A204.1 (cell line): Measurements from ENCODE around the gene S100A4.

ENCODE experiments used
- FAIRE-seq: peaks from 2 replicates; lab custom pipeline; 2012; peaks lifted over from hg19 to GRCh38; lab: Jason Lieb, UNC

The S100A4 gene

GRCh38 chr1:153546796-153547559 lies 1.4 kb upstream of the S100A4 start:
- FAIRE-seq = no peak

GRCh38 chr1:153546371-153546770 lies 765 bp upstream of the S100A4 start:
- FAIRE-seq = no peak

DNA sequence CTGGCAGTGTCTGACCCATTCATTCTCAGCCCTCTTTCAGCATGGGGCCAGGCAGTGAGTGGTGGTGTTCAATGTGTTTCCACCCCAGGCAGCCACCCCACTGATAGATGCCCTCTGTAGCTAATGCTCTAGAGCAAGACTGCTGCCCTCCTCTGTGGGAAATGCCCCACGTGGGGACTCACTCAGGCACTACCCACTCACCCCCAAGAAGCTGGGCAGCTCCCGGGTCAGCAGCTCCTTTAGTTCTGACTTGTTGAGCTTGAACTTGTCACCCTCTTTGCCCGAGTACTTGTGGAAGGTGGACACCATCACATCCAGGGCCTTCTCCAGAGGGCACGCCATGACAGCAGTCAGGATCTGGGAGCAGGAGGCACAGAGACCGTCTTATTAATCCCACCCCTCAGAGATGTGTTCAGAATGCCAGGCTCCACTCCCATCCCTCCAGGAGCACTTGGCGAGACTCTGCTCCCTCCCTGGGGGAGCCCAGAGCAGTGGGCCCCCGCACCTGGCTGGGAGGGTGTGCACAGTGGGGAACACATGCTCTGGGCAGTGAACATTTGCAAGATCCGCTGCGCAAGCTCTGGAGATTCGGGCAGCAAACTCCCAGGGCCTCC lies 1.0 kb downstream of the S100A4 start:
- FAIRE-seq = no peak

DNA sequence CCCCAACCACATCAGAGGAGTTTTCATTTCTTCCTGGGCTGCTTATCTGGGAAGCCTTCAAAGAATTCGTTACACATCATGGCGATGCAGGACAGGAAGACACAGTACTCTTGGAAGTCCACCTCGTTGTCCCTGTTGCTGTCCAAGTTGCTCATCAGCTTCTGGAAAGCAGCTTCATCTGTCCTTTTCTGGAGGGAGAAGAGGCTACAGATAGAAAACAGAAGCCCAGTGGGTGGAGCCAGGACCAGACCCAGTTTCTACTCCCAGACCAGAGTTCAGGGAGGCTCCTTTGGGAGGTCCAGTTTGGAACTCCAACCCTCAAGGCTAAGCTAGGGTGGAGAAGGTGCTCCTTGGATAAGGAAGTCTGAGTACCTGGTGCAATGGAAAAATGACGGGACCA lies 1.9 kb downstream of the S100A4 start:
- FAIRE-seq = no peak

DNA sequence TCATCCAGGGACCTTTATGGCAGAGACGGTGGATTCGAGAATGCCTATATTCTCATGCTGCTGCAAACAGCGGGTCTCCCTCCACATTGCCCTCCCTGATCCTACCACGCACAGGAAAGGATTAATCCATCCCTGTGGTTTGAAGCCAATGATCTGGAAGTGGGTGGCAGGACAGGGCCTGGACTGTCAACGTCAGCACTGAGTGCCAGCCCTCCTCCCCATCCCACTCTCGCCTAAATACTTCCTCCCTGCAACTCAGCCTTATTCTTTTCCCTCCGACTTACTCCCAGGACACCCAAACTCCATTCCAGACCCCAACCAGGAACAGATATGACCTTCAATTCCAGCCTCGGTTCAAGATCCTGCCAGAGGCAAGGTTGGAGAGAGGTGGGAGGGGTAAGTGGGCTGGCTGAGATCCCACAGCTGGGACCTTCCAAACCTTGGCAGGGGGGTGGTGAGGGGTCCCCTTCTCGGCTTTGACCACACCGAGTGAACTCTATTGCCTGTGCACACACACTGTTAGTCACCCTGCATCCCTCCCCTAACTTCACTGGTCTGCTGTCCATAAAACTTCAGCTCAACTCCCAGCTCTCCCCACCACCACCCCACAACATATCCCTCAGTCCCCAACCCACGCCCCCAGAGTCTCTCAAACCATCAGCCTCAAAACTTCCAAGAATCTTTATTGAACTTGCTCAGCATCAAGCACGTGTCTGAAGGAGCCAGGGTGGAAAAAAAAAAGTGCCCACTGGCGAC lies 2.5 kb downstream of the S100A4 start:
- no peak for FAIRE-seq

DNA sequence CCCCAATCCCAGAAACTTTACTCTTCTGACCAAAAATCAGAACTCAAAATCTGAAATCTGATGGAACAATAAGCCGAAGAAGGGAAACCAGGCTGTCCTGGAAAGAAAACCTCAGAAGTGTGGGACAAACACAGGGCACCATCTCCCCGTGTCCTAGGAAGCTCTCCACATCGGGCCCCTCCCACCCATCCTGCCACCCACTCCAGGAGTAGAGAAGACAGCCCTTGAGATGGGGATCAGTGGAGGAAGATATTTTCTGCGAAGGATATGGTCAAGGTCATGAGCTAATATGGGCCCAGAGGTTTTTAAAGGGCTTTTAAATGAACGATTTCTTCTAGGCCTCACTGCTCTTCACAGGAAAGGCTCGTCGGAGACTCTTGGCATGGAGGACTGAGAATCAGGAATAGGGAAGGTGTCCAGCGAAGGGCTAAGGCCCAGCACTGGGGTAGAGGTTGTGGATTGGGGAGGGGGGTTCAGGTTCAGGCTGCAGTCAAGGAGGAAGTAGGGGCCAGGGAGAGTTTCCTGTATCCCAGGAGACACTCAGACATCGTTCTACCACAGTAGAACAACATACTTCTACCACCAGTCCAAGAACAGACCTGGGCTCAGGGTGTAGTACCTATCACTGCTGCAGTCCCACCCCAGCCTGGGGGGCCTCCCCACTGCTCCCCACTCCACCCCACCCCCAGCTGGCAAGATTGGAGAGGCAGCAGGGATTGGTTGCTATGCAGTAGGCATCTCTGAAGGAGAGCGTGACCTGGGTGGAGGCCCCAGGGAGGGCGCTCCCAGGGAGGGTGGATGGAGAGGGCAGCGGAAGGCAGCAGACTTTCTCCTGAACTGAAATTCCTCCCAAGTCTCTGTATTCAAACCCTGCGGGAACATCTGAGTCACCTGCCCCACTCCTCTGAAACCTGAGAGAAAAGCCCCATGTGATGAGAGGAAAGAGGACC lies 3.7 kb downstream of the S100A4 start:
- FAIRE-seq = no peak

DNA sequence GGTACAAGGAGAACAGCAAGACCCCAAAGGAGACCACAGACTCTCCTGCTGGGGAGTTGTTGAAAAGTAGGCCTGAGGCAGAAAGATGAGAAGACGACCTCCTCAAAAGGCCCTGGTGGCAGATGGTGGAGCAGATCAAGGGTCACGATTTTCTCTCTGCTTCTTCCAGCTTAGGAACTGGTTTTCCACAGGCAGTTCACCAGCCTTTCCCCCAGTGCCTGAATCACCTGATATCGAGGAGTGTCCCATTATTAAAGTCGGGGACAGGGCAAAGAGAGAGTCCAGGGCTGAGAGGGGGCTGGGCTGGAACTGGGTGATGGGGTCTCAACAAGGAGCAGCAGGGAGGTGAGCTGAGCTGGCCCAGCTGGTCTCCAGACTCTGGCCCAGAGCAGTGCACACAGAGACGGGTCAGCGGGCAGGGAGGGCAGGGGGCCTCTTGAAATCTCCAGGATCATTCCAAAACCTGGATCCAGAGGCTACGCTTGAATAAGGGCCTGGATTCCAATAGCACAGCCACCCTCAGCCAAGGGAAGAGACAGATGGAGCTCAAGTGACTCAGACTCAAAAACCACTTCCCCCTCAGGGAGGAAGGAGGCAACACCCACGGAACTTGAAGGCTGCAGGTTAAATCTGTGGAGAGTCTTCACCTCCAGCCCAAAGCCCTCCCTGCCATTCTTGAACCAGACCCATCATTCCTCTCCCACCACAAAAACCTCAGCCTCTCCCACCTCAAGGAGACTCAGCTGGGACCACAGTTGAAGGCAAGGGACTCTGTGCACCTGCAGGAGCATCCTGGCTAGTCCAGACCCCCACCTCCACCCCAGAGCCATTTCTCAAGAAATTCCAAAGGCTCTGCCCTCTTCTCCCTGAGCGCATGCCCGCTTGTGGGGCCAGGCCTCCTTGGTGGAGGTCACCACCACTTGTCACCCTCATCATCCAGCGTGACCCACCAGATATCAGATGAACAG lies 4.9 kb downstream of the S100A4 start, which contains the start of gene S100A5:
S100A5 (minus strand) TSS at position 541 of the 968 bp plus-strand sequence. CDS start 743 bp downstream, outside the sequence.
- FAIRE-seq = no peak

GRCh38 chr1:153539395-153540093 lies 6.1 kb downstream of the S100A4 start:
- FAIRE-seq = no peak

GRCh38 chr1:153538315-153538821 lies 7.2 kb downstream of the S100A4 start:
- no peak for FAIRE-seq

DNA sequence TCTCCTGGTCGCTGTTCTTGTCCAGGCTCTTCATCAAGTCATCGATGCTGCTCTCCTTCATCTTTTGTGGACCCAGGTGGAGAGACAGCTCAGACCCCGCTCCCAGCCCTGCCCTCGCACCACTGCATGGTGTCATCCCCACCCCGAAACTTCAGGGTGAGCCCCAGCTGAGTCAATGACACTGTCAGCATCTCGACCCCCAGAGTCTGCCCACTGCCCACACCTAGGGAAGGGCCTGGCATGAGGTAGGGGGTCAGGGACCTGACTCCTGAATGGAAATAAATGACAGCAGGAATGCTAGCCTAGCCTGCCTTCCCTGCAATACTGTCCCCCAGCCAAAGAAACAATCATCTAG lies 8.3 kb downstream of the S100A4 start:
- FAIRE-seq = no peak

DNA sequence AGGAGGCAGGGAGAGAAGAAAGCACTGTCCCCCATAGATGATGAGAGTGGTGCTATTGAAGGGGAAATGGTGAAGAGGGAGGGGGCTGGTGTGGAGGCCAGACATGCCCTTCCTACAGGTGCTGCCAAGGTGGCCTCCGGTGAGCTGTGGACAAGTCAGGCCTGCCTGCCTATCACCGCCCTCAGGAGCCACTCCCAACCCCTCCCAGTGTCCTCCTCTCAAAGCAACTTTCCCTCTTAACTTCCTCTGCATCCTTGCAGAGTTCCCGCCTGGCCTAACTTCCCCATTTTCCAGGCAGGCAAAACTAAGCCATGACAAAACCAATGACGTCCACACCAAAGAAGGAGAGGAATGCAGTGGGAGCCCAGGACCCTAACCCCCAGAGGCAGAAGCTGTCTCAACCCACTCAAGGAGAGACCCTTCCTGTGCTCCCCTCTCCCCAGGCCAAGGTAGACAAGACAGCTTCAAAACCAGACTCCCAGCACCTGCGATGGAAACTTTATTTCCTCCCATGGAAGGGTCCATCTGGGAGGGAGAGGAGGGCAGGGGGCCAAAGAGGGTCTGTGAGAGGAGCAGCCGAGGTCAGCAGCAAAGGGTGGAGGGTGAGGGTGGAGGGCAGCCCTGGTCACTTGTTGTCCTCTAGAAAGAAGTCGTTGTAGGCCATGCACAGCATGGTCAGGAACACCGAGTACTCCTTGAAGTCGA lies 8.8 kb downstream of the S100A4 start:
- FAIRE-seq = no peak

GRCh38 chr1:153536012-153536670 lies 9.5 kb downstream of the S100A4 start:
- no peak for FAIRE-seq

DNA sequence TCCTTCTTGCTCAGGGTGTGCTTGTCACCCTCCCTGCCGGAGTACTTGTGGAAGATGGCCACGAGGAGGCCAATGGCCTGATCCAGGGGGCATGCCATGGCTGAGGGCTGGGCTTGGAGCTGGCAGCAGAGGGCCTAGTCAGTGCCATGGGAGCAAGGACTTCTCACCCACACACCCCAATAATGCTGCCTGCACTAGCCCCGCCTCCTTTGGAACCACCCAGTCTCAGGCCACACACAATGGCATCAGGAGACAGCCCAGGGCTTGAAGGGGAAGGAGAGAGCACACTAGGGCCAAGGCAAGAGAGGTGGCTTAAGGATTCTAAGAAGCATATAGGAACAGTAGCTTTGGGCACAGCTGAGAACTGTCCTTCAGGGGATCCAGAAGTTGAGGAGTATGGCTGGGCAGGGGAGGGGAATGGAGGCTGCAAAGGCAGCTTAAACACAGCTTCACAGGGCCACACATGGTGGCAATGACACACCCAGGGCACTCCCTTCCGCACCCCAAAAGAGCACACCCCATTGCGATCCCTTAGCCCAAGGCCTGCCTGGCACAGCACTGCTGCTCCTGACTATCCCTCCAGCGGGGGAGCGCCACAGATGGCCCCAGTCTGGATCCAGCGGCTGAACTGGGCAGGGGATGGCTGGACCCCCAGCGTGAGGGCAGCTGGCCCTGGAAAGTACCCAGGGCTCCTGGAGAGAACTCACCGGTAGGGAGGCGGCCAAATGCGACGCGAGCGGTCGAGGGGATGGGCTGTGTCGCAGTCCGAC lies 10.2 kb downstream of the S100A4 start, which contains the start of gene S100A6:
S100A6 (minus strand) TSS at position 750 of the 770 bp plus-strand sequence; CDS start at position 98, 652 bp downstream.
- FAIRE-seq = no peak

GRCh38 chr1:153534925-153535241 lies 10.7 kb downstream of the S100A4 start:
- FAIRE-seq = no peak

GRCh38 chr1:153534226-153534924 lies 11.2 kb downstream of the S100A4 start:
- FAIRE-seq = no peak

DNA sequence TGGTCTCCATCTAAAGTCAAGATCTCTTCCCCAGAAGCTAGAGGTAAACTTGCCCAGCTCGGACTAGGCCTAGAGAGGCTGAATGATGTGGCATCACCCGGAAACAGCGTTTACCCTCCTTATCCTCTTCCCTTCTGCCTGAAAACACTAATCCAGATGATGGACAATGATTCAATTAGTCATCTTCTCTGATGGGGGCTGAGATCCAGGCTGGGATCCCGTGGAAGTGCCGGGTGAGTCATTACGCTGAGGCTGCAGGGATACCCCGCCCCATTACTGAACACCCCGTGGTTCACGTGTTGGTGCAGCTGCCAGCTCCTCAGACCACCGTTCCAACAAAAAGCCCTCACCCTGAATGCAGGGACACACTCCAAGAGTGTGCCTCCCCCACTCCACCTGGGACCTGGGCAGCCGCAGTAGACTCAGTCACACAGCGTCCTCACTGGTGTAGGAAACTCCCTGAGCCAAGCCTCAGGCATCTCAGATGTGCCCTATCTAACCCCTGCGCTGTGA lies 11.9 kb downstream of the S100A4 start:
- FAIRE-seq = no peak
